Keratinocyte (primary cell): ENCODE measurements around the gene ARSI. TPM values are rescaled to one million over a fixed set of nuclear protein-coding genes. Genes with fewer than 3 reads are reported as not detected.

Experiments used
- DNase-seq: peaks from one replicate; pipeline ENCODE4 v3.0.0-alpha.2; 2011; ENCODE audit warnings: low read depth, missing footprints, low spot score
- FAIRE-seq: peaks from 2 replicates; lab custom pipeline; 2011; peaks lifted over from hg19 to GRCh38; lab: Jason Lieb, UNC
- H2AFZ ChIP-seq: 2 replicates; pipeline ENCODE4 v1.6.0; 2012; ENCODE audit warnings: low read length, control low read depth, inconsistent platforms; ENCODE audit not compliant: control insufficient read depth
- H3K27ac ChIP-seq: 2 replicates; pipeline ENCODE4 v1.5.1; 2011; ENCODE audit warnings: low read length; ENCODE audit not compliant: control insufficient read depth, insufficient read depth
- H3K27me3 ChIP-seq: 3 replicates; pipeline ENCODE4 v1.6.0; 2011; ENCODE audit warnings: low read length; ENCODE audit not compliant: control insufficient read depth, insufficient read depth; ENCODE audit errors: extremely low read depth
- H3K36me3 ChIP-seq, 2 experiments: 2 replicates in 1 of 2; 3 replicates in 1 of 2; pipeline ENCODE4 v1.5.1; 2011; ENCODE audit warnings: low read length in 2 of 2, mild to moderate bottlenecking in 1 of 2; ENCODE audit not compliant: control insufficient read depth in 2 of 2, insufficient read depth in 2 of 2; ENCODE audit errors: extremely low read depth in 1 of 2
- H3K4me1 ChIP-seq: 3 replicates; pipeline ENCODE4 v1.5.1; 2011; ENCODE audit warnings: low read length; ENCODE audit not compliant: control insufficient read depth, insufficient read depth; ENCODE audit errors: extremely low read depth
- H3K4me2 ChIP-seq: 3 replicates; pipeline ENCODE4 v1.6.0; 2011; ENCODE audit warnings: low read depth, low read length; ENCODE audit not compliant: control insufficient read depth, insufficient read depth; ENCODE audit errors: extremely low read depth
- H3K4me3 ChIP-seq, 3 experiments: fragments of 200-600 bp in 1 of 3; sonication (generic) in 1 of 3; 2 replicates in 2 of 3; 3 replicates in 1 of 3; pipeline ENCODE4 v1.5.1; 2011 to 2016; ENCODE audit warnings: low read length in 3 of 3, mild to moderate bottlenecking in 3 of 3, control low read depth in 2 of 3, inconsistent platforms in 1 of 3, low read depth in 1 of 3, mixed read lengths in 1 of 3, mixed run types in 1 of 3, moderate library complexity in 1 of 3; ENCODE audit not compliant: control insufficient read depth in 2 of 3, insufficient read depth in 2 of 3; ENCODE audit errors: extremely low read depth in 1 of 3
- H3K79me2 ChIP-seq: 2 replicates; pipeline ENCODE4 v1.6.0; 2012; ENCODE audit warnings: low read length; ENCODE audit not compliant: control insufficient read depth, insufficient read depth
- H3K9ac ChIP-seq: 3 replicates; pipeline ENCODE4 v1.6.0; 2011; ENCODE audit warnings: low read length; ENCODE audit not compliant: control insufficient read depth, insufficient read depth; ENCODE audit errors: extremely low read depth
- H3K9me1 ChIP-seq: 3 replicates; pipeline ENCODE4 v1.6.0; 2011; ENCODE audit warnings: low read length; ENCODE audit not compliant: control insufficient read depth, insufficient read depth; ENCODE audit errors: extremely low read depth
- H3K9me3 ChIP-seq: 2 replicates; pipeline ENCODE4 v1.5.1; 2012; ENCODE audit warnings: low read depth, low read length; ENCODE audit not compliant: control insufficient read depth
- H4K20me1 ChIP-seq: 3 replicates; pipeline ENCODE4 v1.6.0; 2011; ENCODE audit warnings: low read length; ENCODE audit not compliant: control insufficient read depth, insufficient read depth; ENCODE audit errors: extremely low read depth
- CTCF ChIP-seq, 3 experiments: IDR thresholded peaks in 1 of 3; conservative IDR thresholded peaks in 1 of 3; optimal IDR thresholded peaks in 1 of 3; 2 replicates in 2 of 3; 3 replicates in 1 of 3; pipeline versions ENCODE3 to v1.5.1; 2011; ENCODE audit warnings: low read length in 3 of 3, mild to moderate bottlenecking in 3 of 3, moderate library complexity in 2 of 3, control low read depth in 1 of 3, inconsistent platforms in 1 of 3; ENCODE audit not compliant: insufficient read depth in 2 of 3; ENCODE audit errors: extremely low read depth in 1 of 3
- EZH2 ChIP-seq: IDR thresholded peaks from one replicate; pipeline ENCODE4 v1.6.1; 2012; ENCODE audit warnings: inconsistent platforms, mild to moderate bottlenecking, low read length, moderate library complexity
- dilution Hi-C: fragments of 300-500 bp; cut with MboI; formaldehyde crosslinking; loops from one replicate; pipeline ENCODE4 v1.7.0; 2020; ENCODE audit warnings: low sequenced_read_pairs; ENCODE audit not compliant: extremely low pct_ligation_motif_present
- polyA plus RNA-seq, 5 experiments: library from polyadenylated mRNA; depleted of rRNA in 3 of 5; stranded (reverse) in 3 of 5; stranded (forward) in 1 of 5; unstranded in 1 of 5; fragments of >200 nt; gene quantifications; 1 replicate in 1 of 5; 2 replicates in 3 of 5; 3 replicates in 1 of 5; pipeline versions ENCODE4 v1.2.1 to v1.2.3, GENCODE V29; 2011 to 2012; ENCODE audit warnings: missing spikeins in 2 of 5, low read depth in 1 of 5, low replicate concordance in 1 of 5

The ARSI gene
- polyA plus RNA-seq, 1 donor (not counting 4 experiments of a cell fraction or from before 2014, with no cell fraction given), result 1.7 TPM

GRCh38 chr5:150285114-150285513, 17.6 kb downstream of the ARSI start:
- peaks cover 12% of the 10 kb centered on the region for H3K27me3 ChIP-seq
- H3K9me1 ChIP-seq, result no peaks in the 10 kb centered on the region
- H3K4me3 ChIP-seq, result no peak overlapping the region
- no peak overlapping the region for H3K27ac ChIP-seq
- H4K20me1 ChIP-seq, result no peaks in the 10 kb centered on the region
- no peak overlapping the region for H2AFZ ChIP-seq
- no peak for TF ChIP-seq CTCF (optimal IDR thresholded peaks at IDR 0.05 in 1 of 3, IDR thresholded peaks at IDR 0.05 in 1 of 3, conservative IDR thresholded peaks at IDR 0.05 in 1 of 3; ENCODE audit: extremely low read depth in 1 of 3, insufficient read depth in 2 of 3, low read length in 3 of 3)
- TF ChIP-seq EZH2, result no peak
- H3K36me3 ChIP-seq, result no peaks in the 10 kb centered on the region
- dilution Hi-C loops, result no loop called here
- DNase-seq, result no peak
- H3K4me2 ChIP-seq, result no peak overlapping the region
- FAIRE-seq, result no peak
- no peaks in the 10 kb centered on the region for H3K4me1 ChIP-seq
- no peaks in the 10 kb centered on the region for H3K9me3 ChIP-seq
- H3K79me2 ChIP-seq, result no peaks in the 10 kb centered on the region
- H3K9ac ChIP-seq, result no peak overlapping the region

- no peaks in the 10 kb centered on the region for H3K9me1 ChIP-seq
- H2AFZ ChIP-seq, result no peak overlapping the region
- H3K36me3 ChIP-seq, result no peaks in the 10 kb centered on the region
- DNase-seq, result no peak
- no peaks in the 10 kb centered on the region for H3K79me2 ChIP-seq
- no peak overlapping the region for H3K9ac ChIP-seq
- H3K4me1 ChIP-seq, result no peaks in the 10 kb centered on the region
- no peak overlapping the region for H3K4me2 ChIP-seq
- peaks cover 10% of the 10 kb centered on the region for H3K27me3 ChIP-seq
- FAIRE-seq, result no peak
- H4K20me1 ChIP-seq, result no peaks in the 10 kb centered on the region
- no peak overlapping the region for H3K27ac ChIP-seq
- H3K4me3 ChIP-seq, result no peak overlapping the region
- TF ChIP-seq CTCF (optimal IDR thresholded peaks at IDR 0.05 in 1 of 3, IDR thresholded peaks at IDR 0.05 in 1 of 3, conservative IDR thresholded peaks at IDR 0.05 in 1 of 3; ENCODE audit: extremely low read depth in 1 of 3, insufficient read depth in 2 of 3, low read length in 3 of 3) (no peak), EZH2 (no peak)
- H3K9me3 ChIP-seq, result no peaks in the 10 kb centered on the region
- dilution Hi-C loops, result no loop called here
These were observed 18.4 kb downstream of the ARSI start for GRCh38 chr5:150284311-150284710.
